Left cardiac atrium (tissue), 4 donors: ENCODE data around the gene PDZD2. TPM values are rescaled to one million over a fixed set of nuclear protein-coding genes. Genes with fewer than 3 reads are reported as not detected.
A peak's percentile ranks its signal among the peaks of the same experiment; 100 is the strongest.
"Not testable (repeated sequence)": the region's sequence is repeated elsewhere in the genome, so short reads cannot be mapped to it uniquely, and the experiment has no call there.

ENCODE experiments used
- ATAC-seq, 2 donors: fragments of 200-7000 bp; cut with Tn5 transposase; one replicate each; pipeline ENCODE4 v1.9.1; 2020; ENCODE audit warnings: mild to moderate bottlenecking in 2 of 2, moderate library complexity in 2 of 2
- DNase-seq: peaks from one replicate; pipeline ENCODE4 v3.0.0-alpha.2; 2020
- intact Hi-C, 2 donors: fragments of 100-400 bp; cut with DNase I; formaldehyde crosslinking; loops; one replicate each; pipeline versions ENCODE4 v1.14.1 to v1.15.1; 2022 to 2023
- total RNA-seq, 2 donors: library from RNA; stranded (reverse); fragmentation: NEBNext Ultra II Directional; extraction: Animal tissue kit (Norgen Biotek cat#: 25700); gene quantifications; one replicate each; pipeline ENCODE4 v1.2.1, GENCODE V29; 2021
- donor health status: DM: no; HTN: yes; CAD: no.
- donor health status: DM: no; HTN: yes; CAD: no; lungs with severe emphysema.
- donor health status: DM: yes; HTN: yes; CAD: no.
- donor health status: Dilated cardiomyopathy.

The PDZD2 gene
- total RNA-seq, 2 donors from 2014 or later: 66.2 to 77.3 TPM

- ATAC-seq: no peak
- intact Hi-C loops: no loop called here
- no peak for DNase-seq
These were observed 421.0 kb downstream of the PDZD2 start for GRCh38 chr5:32059761-32060530.

DNA sequence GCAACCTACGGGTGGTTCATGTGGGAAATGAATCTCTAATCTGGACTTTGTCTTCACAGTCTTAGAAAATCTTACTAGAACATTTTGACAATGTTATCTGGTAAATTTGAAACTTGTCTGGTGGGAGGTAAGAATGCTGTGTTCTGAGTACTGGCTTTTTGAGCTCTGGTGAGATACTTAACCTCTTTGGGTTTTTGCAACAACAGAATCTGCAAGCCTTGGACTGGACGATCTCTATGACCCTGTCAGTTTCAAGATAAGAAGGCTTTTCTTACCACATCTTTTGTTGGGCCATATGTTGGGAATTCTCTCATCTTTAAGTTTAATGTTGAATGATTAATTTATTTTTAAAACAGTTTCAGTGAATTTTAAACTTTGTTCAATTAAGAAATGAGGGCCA is 422.3 kb downstream of the PDZD2 start:
- intact Hi-C loops: no loop called here
- no peak for DNase-seq
- no peak for ATAC-seq

DNA sequence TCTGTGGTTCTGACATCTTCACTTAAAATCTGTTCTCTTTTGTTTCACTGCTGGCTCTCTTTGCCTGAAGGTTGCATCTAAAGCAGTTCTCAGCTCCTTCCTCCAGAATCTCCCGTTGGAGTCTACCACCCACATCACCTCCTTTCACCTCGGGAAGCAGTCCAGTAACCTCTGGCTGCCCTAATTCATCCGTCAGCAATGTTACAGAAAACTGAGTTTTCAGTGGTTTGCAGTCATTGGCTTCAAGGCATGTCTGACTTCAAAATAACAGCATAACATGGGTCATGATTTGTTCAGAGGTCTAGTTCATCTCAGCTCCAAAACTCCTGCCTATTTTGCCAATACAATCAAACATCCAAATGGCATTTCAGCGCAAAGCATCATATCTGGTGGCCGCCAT is 427.5 kb downstream of the PDZD2 start:
- DNase-seq (no peak), ATAC-seq (no peak)
- intact Hi-C loops: no loop called here

- intact Hi-C loops: no loop called here
- no peak for ATAC-seq
- no peak for DNase-seq
These were observed 429.0 kb downstream of the PDZD2 start for GRCh38 chr5:32067774-32068470.

GRCh38 chr5:32068561-32068960 is 429.6 kb downstream of the PDZD2 start:
- ATAC-seq: no peak
- DNase-seq: no peak
- intact Hi-C loops: no loop called here

- ATAC-seq (no peak), DNase-seq (no peak)
- intact Hi-C loops: no loop called here
These were observed 430.5 kb downstream of the PDZD2 start for GRCh38 chr5:32069396-32069795.

- DNase-seq (no peak), ATAC-seq (no peak)
- intact Hi-C loops: loop anchor here in 1 of 2 donors (5.0 kb wide), 2 partner anchors 144 to 489 kb away; no protein-coding TSS in a partner anchor
These were observed 432.5 kb downstream of the PDZD2 start for GRCh38 chr5:32071351-32071944.

GRCh38 chr5:32072054-32072453 is 433.1 kb downstream of the PDZD2 start:
- no peak for DNase-seq
- intact Hi-C loops: loop anchor here in 1 of 2 donors (5.0 kb wide), 2 partner anchors 145 to 490 kb away; no protein-coding TSS in a partner anchor
- no peak for ATAC-seq

DNA sequence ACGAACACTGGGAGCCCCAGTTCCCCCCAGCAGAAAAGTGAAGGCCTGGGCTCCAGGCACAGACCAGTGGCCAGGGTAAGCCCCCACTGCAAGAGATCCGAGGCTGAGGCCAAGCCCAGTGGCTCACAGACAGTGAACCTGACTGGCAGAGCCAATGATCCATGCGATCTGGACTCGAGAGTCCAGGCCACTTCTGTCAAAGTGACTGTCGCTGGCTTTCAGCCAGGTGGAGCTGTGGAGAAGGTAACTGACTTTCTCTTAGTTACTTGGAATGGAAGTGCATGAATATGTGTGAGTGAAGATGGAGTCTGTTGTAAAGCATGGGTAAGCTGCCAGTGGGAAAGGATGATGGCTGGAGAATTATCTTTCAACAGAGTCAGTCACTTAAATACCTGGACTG is 435.5 kb downstream of the PDZD2 start:
- intact Hi-C loops: loop anchor here in 1 of 2 donors (5.0 kb wide), 2 partner anchors 147 to 492 kb away; no protein-coding TSS in a partner anchor
- DNase-seq (peak; percentile 46), ATAC-seq (peak in 1 of 2 donors; percentile 16)

DNA sequence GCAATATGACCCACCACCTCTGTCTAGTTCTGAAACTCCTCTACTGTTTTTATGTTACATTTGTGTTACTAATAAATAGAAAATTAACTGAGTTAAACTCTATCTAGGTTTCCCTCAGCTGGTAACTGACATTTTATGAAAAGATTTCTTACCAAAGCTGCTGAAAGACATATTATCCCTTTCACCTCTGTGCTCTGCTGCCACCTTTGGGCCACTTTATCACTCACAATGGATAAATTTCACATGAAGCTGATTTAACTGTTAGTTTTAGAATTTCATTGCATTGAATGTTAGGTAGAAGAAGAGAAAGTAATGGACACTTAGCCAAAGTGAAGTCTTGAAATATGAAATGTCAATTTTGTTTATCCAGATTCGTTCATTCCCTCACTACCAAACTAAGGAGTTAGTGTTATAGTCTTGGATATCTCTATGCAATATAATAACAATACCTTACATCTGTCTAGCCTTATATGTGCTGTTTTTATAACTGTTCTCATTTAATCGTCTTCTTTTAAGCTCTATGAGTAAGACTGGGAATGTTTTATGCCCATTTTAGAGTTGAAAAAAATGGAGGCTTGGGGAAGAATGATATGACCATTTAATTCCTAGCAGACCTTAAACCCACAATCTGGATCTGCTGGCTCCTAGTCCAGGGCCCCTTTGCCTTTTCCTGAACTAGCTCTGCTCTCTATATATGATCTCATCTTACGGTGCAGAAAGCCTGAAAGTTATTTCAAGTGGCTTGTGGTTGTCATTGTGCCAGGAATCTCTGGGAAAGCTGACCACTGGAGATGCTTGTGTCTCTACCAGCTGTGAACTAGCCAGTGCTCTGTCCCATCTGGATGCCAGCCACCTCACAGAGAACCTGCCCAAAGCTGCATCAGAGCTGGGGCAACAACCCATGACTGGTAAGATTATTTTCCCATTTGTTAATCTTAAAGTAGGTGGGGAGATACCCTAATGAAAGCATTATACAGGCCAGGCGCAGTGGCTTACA is 438.1 kb downstream of the PDZD2 start:
- intact Hi-C loops: loop anchor here in 1 of 2 donors (5.0 kb wide), 1 partner anchor 250 kb away; no protein-coding TSS in a partner anchor
- ATAC-seq: peak; percentile 75 to 80
- peak; percentile 51 for DNase-seq

- intact Hi-C loops: loop anchor here in 1 of 2 donors (5.0 kb wide), 1 partner anchor 252 kb away; no protein-coding TSS in a partner anchor
- not testable (repeated sequence) for ATAC-seq, DNase-seq
These were observed 439.9 kb downstream of the PDZD2 start for GRCh38 chr5:32078855-32079254.

GRCh38 chr5:32080565-32080964 is 441.6 kb downstream of the PDZD2 start:
- intact Hi-C loops, ATAC-seq, DNase-seq: not testable (repeated sequence)

- ATAC-seq (no peak), DNase-seq (no peak)
- intact Hi-C loops: no loop called here
These were observed 443.8 kb downstream of the PDZD2 start for GRCh38 chr5:32082701-32083100.

GRCh38 chr5:32083981-32084430 is 445.1 kb downstream of the PDZD2 start:
- no peak for DNase-seq
- peak; percentile 34 to 85 for ATAC-seq
- intact Hi-C loops: no loop called here

- intact Hi-C loops: loop anchor here in 1 of 2 donors (5.0 kb wide), 1 partner anchor 265 kb away; no protein-coding TSS in a partner anchor
- no peak for ATAC-seq
- no peak for DNase-seq
These were observed 448.5 kb downstream of the PDZD2 start for GRCh38 chr5:32087086-32088082.

DNA sequence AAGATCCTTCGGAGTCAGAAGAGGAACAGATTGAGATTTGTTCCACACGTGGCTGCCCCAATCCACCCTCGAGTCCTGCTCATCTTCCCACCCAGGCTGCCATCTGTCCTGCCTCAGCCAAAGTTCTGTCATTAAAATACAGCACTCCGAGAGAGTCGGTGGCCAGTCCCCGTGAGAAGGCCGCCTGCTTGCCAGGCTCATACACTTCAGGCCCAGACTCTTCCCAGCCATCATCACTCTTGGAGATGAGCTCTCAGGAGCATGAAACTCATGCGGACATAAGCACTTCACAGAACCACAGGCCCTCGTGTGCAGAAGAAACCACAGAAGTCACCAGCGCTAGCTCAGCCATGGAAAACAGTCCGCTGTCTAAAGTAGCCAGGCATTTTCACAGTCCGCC is 449.3 kb downstream of the PDZD2 start:
- ATAC-seq: no peak
- intact Hi-C loops: loop anchor here in 1 of 2 donors (5.0 kb wide), 1 partner anchor 266 kb away; no protein-coding TSS in a partner anchor
- no peak for DNase-seq
